RWPE1 (cell line): ENCODE measurements around the gene AAGAB.
A peak's percentile ranks its signal among the peaks of the same experiment; 100 is the strongest.

Experiments
- CTCF ChIA-PET: fragments of 350-600 bp; sonication (Branson Sonifier 250); formaldehyde crosslinking; extraction: SDS; loops from one replicate; lab custom pipeline; 2021; lab: Yijun Ruan, JAX
- POLR2A ChIA-PET: fragments of 400-600 bp; formaldehyde crosslinking; extraction: SDS; loops from one replicate; lab custom pipeline; 2020; ENCODE audit warnings: antibody characterized with exemption; ENCODE audit not compliant: low non-redundant PET; lab: Yijun Ruan, JAX
- DNase-seq: peaks from one replicate; pipeline ENCODE4 v3.0.0; 2012; ENCODE audit warnings: low spot score
- H3K27ac ChIP-seq: fragments of 450-650 bp; 2 replicates; pipeline ENCODE4 v1.5.1; 2017
- TF ChIP-seq, protein P1 (sequence below): fragments of 450-650 bp; conservative IDR thresholded peaks from 2 replicates; pipeline ENCODE4 v1.5.1; 2017; ENCODE audit warnings: low read depth, mild to moderate bottlenecking

Gene AAGAB

DNA sequence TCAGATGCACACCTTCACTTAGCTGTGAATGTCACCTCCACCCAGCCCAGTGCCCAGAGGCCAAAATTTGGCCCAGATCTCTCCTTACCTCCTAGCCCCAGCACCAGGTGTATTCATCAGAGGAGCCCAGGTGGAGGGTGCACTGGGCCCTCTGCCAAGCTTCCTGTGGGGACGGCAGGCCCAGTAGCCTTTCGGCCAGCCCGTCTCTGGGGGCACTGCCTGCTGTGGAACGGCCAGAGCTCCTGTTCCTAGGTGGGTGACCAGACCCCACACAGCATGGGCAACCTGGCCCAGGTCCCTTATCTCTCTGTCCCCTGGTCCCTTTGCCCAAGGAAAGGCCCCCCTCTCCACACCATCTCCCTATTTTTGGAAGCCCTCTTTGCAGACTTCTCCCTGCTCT lies 67.8 kb downstream of the AAGAB start:
- CTCF ChIA-PET, result no interaction called here
- POLR2A ChIA-PET, result no interaction called here
- no peak for DNase-seq
- TF ChIP-seq, protein P1, sequence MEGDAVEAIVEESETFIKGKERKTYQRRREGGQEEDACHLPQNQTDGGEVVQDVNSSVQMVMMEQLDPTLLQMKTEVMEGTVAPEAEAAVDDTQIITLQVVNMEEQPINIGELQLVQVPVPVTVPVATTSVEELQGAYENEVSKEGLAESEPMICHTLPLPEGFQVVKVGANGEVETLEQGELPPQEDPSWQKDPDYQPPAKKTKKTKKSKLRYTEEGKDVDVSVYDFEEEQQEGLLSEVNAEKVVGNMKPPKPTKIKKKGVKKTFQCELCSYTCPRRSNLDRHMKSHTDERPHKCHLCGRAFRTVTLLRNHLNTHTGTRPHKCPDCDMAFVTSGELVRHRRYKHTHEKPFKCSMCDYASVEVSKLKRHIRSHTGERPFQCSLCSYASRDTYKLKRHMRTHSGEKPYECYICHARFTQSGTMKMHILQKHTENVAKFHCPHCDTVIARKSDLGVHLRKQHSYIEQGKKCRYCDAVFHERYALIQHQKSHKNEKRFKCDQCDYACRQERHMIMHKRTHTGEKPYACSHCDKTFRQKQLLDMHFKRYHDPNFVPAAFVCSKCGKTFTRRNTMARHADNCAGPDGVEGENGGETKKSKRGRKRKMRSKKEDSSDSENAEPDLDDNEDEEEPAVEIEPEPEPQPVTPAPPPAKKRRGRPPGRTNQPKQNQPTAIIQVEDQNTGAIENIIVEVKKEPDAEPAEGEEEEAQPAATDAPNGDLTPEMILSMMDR, result no peak
- peak overlapping the region; percentile 19 for H3K27ac ChIP-seq

DNA sequence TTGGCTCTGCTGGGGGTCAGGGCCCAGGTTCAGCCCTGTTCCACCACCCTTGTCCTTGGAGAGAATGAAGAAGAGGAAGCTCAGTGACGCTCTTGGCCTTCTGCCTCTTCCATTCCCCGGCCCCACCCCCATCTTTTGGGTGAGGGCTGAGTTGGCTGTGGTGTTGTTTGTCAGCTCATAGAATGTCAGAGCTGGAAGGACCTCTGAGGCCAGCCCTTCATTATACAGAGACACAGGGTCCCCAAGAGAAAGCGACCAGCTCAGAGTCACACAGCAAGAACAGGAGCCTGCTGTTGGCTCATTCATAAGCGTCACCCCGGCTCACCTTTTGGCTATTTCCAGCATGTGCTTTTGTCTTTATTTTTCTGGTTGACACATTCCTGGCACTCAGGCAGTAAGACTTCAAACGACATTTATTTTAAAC lies 68.2 kb downstream of the AAGAB start:
- DNase-seq, result no peak
- POLR2A ChIA-PET, result no interaction called here
- H3K27ac ChIP-seq, result peak overlapping the region; percentile 41
- CTCF ChIA-PET, result no interaction called here
- TF ChIP-seq, protein P1, result no peak

DNA sequence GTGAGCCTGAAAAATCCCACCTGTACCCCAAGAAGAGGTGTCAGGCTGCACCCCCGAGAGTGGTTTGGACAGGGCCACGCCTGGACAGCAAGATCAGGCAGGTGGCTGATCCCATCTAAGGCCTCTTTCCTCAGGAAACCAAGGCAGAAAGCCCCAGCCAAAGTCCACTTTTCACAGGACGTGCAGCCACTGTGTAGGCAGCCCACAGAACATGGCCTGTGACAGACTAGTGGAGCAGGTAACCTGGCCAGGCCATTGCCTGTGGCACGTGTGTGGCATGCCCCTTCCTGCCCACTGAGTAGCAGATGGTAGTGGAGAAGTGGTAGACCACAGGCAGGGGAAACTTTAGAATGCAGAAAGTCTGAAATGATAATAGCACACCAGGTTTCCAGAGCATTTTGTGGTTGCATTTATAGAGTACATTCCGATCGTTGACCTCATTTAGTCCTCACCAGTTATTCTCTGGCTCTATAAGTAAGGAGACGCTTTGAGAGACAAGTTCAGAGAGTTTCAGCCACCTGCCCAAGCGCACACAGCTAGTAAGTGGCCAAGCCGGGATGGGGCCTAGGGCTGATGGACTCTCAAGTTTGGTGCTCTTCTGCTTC lies 68.7 kb downstream of the AAGAB start:
- ChIA-PET POLR2A (no interaction called here), CTCF (no interaction called here)
- peak overlapping the region; percentile 41 for H3K27ac ChIP-seq
- TF ChIP-seq, protein P1, result no peak
- no peak for DNase-seq

DNA sequence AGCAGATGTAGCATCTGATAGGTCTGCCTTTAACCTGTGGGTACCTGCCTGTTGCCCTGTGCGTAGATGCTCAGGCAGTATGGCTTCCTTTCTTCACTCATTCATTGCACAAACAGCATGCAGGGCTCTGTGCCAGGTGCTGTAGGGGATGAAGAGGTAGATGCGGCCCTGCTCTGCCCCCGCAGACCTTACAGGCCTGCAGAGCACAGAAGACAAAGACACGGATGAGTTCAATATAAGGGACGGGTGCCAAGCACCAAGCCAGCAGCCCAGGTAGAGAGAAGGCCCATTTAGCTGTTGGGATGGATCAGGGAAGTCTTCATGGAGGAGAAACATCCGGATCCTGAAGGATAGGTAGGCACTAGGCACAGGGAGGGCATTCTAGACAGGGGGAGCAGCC lies 69.4 kb downstream of the AAGAB start:
- no peak for DNase-seq
- ChIA-PET CTCF (no interaction called here), POLR2A (no interaction called here)
- TF ChIP-seq, protein P1, result no peak
- H3K27ac ChIP-seq, result peak overlapping the region; percentile 41

DNA sequence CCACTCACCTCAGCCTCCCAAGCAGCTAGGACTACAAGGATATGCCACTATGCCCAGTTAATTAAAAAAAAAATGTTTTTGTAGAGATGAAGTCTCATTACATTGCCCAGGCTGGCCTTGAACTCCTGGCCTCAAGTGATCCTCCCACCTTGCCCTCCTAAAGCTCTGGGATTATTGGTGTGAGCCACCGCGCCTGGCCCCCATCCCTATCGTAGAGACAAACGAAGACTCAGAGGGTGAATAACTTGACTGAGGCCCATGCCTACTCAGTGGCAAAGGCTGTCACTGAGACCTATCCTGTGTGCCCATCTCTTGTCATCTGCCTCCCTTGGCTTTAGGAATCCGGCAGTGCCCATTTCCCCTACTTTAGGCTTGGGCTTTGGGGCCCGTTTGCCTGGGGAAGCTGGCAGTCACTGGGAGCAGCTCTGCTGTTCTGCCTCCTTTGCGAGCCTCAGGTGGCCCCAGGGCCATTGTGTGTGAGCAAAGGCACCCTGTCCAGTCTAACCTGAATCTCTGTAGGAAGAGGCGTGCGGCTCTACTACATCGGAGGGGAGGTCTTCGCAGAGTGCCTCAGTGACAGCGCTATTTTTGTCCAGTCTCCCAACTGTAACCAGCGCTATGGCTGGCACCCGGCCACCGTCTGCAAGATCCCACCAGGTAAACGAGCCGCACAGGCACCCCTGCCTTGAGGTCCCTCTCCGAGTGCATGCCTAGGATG lies 70.1 kb downstream of the AAGAB start:
- CTCF ChIA-PET, result interaction anchor here (0.6 kb wide), 1 partner anchor 9 kb away, joined by 3 read pairs; no protein-coding TSS in a partner anchor
- no peak for DNase-seq

DNA sequence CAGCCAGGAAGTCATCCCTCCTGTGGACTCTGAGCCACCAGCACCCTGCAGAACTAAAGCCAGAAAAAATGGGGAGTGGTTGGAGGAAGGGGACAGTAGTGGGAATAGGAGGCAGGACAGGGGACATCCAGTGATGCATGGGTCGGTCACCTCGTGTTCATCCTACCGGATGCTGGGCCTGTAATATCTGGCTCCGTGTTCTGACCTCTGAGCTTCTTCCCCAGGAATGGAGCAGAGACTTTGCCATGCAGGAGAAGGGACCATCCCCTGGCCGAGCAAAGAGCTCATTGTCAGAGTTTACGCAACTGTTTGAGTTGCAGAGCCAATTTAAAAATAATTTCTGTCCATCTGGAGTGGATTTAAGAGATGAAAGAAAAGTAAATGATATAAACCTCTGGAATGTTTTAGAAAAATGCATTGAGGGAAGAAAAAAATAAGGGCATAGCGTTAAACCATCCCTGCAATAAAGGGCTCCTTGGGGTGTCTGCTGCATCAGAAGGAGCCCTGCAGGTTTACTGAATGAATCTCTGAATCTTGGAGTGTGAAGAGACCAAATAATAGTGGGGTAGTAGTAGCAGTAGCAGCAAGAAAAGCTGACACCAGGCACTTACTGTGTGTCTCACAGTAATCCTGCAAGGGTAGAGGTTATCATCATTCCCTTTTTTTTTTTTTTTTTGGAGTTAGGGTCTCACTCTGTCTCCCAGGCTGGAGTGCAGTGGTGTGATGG lies 70.9 kb downstream of the AAGAB start:
- DNase-seq, result no peak
- peak overlapping the region; percentile 36 for H3K27ac ChIP-seq
- TF ChIP-seq, protein P1, result no peak
- POLR2A ChIA-PET, result no interaction called here
- CTCF ChIA-PET, result interaction anchor here (0.6 kb wide), 1 partner anchor 8 kb away, joined by 3 read pairs; no protein-coding TSS in a partner anchor

More for the DNA sequence above, 70.1 kb downstream of the AAGAB start:
- peak overlapping the region; percentile 3; the same call in 1 of the 2 replicates for H3K27ac ChIP-seq
- POLR2A ChIA-PET, result no interaction called here
- TF ChIP-seq, protein P1, result no peak
